AG04449 (cell line): Measurements from ENCODE around the gene CLHC1.
"Not testable (repeated sequence)": the region's sequence is repeated elsewhere in the genome, so short reads cannot be mapped to it uniquely, and the experiment has no call there.

Source experiments
- CTCF ChIA-PET: fragments of 350-600 bp; formaldehyde crosslinking; extraction: SDS; loops from one replicate; lab custom pipeline; 2021; ENCODE audit warnings: antibody characterized with exemption; lab: Yijun Ruan, JAX
- POLR2A ChIA-PET: fragments of 400-600, 350-600 bp; formaldehyde crosslinking; extraction: SDS; loops from one replicate; lab custom pipeline; 2020; ENCODE audit warnings: antibody characterized with exemption, inconsistent platforms; lab: Yijun Ruan, JAX
- DNase-seq: peaks from one replicate; pipeline ENCODE4 v3.0.0-alpha.2; 2010; ENCODE audit warnings: low read depth, low spot score
- H3K4me3 ChIP-seq: 2 replicates; pipeline ENCODE4 v1.5.1; 2011; ENCODE audit warnings: low read depth, mild to moderate bottlenecking, control low read depth, low read length
- CTCF ChIP-seq: IDR thresholded peaks from one replicate; pipeline ENCODE4 v1.5.1; 2011; ENCODE audit warnings: mild to moderate bottlenecking, moderate library complexity, low read length, control low read depth, inconsistent platforms; ENCODE audit not compliant: insufficient read depth; ENCODE audit errors: missing control alignments

The CLHC1 gene

GRCh38 chr2:55268907-55269644, 37.0 kb upstream of the CLHC1 start, which contains the start of gene MTIF2:
Gene MTIF2 (minus strand): TSS chr2:55269231. CDS start chr2:55263858, 5,373 bp downstream.
- peak; percentile 18 for TF ChIP-seq CTCF
- CTCF ChIA-PET: interaction anchor here (0.7 to 1.6 kb wide), 4 partner anchors 9 to 369 kb away, joined by 3 to 4 read pairs (median 3); no protein-coding TSS in a partner anchor
- peak; percentile 53 for DNase-seq
- POLR2A ChIA-PET: interaction anchor here (0.7 kb wide), 1 partner anchor 15 kb away, joined by 3 read pairs; no protein-coding TSS in a partner anchor
- peak within 1 kb of the TSS; percentile 96 for H3K4me3 ChIP-seq

GRCh38 chr2:55268288-55268906, 36.3 kb upstream of the CLHC1 start:
- no peak for TF ChIP-seq CTCF
- ChIA-PET CTCF (interaction anchor here (0.9 to 1.1 kb wide), 2 partner anchors 9 to 23 kb away, joined by 3 read pairs; no protein-coding TSS in a partner anchor), POLR2A (interaction anchor here (0.7 kb wide), 1 partner anchor 14 kb away, joined by 3 read pairs; no protein-coding TSS in a partner anchor)
- peak overlapping the region; percentile 96 for H3K4me3 ChIP-seq
- DNase-seq: no peak

GRCh38 chr2:55259586-55259985, 27.5 kb upstream of the CLHC1 start:
- POLR2A ChIA-PET, DNase-seq, H3K4me3 ChIP-seq: not testable (repeated sequence)
- CTCF ChIA-PET: interaction anchor here (0.6 to 1.2 kb wide), 3 partner anchors 8 to 172 kb away, joined by 3 to 4 read pairs (median 3); no protein-coding TSS in a partner anchor

- CTCF ChIA-PET: no interaction called here
- POLR2A ChIA-PET: no interaction called here
- no peak for DNase-seq
Observed at GRCh38 chr2:55252832-55253231, 20.7 kb upstream of the CLHC1 start.

GRCh38 chr2:55247025-55247424, 14.9 kb upstream of the CLHC1 start:
- POLR2A ChIA-PET: no interaction called here
- TF ChIP-seq CTCF: no peak
- H3K4me3 ChIP-seq: no peak overlapping the region
- CTCF ChIA-PET: interaction anchor here (1.1 kb wide), 1 partner anchor 408 kb away, joined by 3 read pairs; no protein-coding TSS in a partner anchor
- no peak for DNase-seq

More at GRCh38 chr2:55252832-55253231, 20.7 kb upstream of the CLHC1 start:
- TF ChIP-seq CTCF: no peak
- no peak overlapping the region for H3K4me3 ChIP-seq

GRCh38 chr2:55245411-55245810, 13.3 kb upstream of the CLHC1 start:
- POLR2A ChIA-PET: no interaction called here

More at GRCh38 chr2:55245411-55245810, 13.3 kb upstream of the CLHC1 start:
- no peak for DNase-seq
- CTCF ChIA-PET: no interaction called here
- no peak overlapping the region for H3K4me3 ChIP-seq
- TF ChIP-seq CTCF: no peak
